ENCODE results near the gene ARHGAP22. TPM values are rescaled to one million over a fixed set of nuclear protein-coding genes. Genes with fewer than 3 reads are reported as not detected.

ARHGAP22 gene
- total RNA-seq, 1 donor from 2014 or later, result 24.5 TPM

DNA sequence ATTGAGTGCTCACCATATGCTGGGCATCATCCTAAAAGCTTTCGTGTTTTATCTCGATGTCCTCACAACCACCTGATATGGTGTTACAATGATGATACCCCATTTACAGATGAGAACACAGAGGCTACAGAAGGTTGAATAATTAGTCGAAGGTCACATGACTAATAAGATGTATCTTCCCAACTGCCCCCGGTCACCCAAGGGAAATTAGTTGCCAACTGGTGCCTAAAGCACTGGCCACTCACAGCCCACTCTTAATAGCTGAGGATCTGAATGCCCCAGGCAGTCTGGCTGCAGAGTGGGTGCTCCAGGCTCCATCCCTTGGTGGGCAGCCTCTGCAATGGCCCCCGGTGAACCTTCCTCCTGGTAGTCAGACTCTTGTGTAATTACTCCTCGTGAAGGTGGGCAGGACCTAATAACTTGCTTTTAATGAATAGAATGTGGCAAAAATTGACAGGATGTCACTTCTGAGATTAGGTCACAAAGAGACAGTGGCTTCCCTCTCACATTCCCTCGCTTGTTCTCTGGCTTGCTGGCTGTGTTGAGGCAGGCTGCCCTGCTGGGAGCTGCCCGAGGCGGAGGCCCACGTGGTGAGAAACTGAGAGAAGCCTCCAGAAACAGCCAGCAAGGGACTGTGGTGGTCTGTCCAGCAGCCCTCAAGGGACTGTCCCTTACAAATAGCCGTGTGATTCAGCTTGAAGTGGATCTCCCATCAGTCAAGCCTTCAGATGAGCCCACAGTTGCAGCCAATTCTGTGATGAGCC is 109.4 kb downstream of the ARHGAP22 start:
- no peak for DNase-seq (ENCODE audit: low read depth)
- TF ChIP-seq CTCF (conservative IDR thresholded peaks at IDR 0.05; ENCODE audit: low read depth, low read length), result no peak
- no peak overlapping the region for H3K4me3 ChIP-seq (ENCODE audit: low read depth, low read length)

DNA sequence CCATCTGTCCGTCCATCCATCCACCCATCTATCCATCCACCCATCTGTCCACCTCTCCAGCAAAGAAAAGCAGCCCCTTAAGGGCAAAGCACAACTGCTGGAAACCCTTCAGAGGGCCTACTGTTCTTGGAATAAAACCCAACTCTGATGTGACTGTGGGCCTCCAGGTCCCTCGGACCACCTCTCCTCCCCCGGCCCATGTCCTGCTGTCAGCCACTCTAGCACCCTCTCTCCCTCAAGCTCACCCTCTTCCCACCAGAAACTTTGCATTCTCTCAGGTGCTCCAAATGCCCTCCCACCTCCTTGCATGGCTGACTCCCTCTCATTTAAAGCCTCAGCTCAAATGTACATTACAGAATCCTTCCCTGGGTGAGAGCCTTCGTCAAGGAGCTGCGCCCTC is 110.3 kb downstream of the ARHGAP22 start:
- no peak overlapping the region for H3K4me3 ChIP-seq (ENCODE audit: low read depth, low read length)
- no peak for DNase-seq (ENCODE audit: low read depth)
- no peak for TF ChIP-seq CTCF (conservative IDR thresholded peaks at IDR 0.05; ENCODE audit: low read depth, low read length)

DNA sequence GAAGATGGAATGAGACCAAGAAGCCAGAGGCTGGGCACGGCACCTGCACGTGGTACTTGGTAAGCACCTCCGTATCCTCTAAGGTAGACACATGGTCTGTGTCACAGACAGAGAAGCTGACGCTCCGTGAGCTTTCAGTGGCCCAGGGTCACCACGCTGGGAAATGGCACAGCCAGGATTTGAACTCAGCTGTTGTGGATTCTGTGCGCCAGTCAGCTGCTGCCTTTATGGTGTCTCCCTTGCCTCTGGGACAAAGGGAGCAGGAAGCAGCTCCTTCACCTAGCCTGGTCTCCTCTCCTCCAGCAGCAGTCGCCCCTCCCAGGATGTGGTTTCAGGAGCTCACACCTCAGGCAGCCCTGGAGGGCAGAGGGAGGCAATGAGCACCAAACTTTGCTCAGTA is 110.8 kb downstream of the ARHGAP22 start:
- H3K4me3 ChIP-seq (ENCODE audit: low read depth, low read length), result no peak overlapping the region
- TF ChIP-seq CTCF (conservative IDR thresholded peaks at IDR 0.05; ENCODE audit: low read depth, low read length), result no peak
- no peak for DNase-seq (ENCODE audit: low read depth)

DNA sequence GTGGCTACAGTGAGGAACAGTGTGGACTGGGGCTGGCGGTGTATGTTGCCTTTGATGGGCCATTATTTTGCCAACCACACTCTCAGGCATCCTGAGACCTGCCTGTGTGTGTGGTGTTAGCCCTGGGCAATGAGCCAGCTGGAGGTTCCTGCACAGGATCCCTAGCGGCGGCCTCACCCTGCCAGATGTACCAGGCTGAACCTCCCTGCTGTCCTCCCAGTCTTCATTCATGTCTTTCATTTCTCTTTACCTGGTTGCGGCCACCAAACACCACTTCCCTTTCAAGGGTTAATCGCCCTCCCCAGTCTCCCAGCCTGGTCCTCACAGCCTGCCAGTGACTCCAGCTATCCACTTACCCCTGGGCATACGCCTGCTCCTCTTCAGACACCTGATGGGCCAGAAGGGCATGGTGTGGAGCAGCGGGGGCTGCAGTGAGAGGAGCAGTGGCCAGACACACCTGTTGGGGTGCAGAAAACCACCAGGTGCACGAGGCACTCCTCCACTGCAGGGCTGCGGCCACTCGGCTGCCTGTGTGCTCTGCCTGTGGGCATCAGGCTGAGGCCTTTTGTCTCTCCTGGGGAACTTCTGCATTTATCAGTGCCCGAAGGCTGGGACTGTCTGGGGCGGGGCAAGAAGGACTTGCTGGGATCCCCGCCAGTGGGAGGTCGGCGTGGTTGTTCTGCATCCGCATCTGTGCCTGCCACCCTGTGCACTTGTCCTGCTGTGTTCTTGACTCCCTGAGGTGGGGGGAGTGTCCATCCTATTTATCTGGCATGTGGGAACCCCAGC is 111.6 kb downstream of the ARHGAP22 start:
- TF ChIP-seq CTCF (conservative IDR thresholded peaks at IDR 0.05; ENCODE audit: low read depth, low read length), result no peak
- DNase-seq (ENCODE audit: low read depth), result no peak

GRCh38 chr10:48492201-48492600 is 112.7 kb downstream of the ARHGAP22 start:
- no peak for DNase-seq (ENCODE audit: low read depth)
- TF ChIP-seq CTCF (conservative IDR thresholded peaks at IDR 0.05; ENCODE audit: low read depth, low read length), result no peak
- no peak overlapping the region for H3K4me3 ChIP-seq (ENCODE audit: low read depth, low read length)

More for the DNA sequence above, 111.6 kb downstream of the ARHGAP22 start:
- H3K4me3 ChIP-seq (ENCODE audit: low read depth, low read length), result no peak overlapping the region

- TF ChIP-seq CTCF (conservative IDR thresholded peaks at IDR 0.05; ENCODE audit: low read depth, low read length), result no peak
- no peak for DNase-seq (ENCODE audit: low read depth)
- H3K4me3 ChIP-seq (ENCODE audit: low read depth, low read length), result no peak overlapping the region
Measured at GRCh38 chr10:48491392-48492139, 113.3 kb downstream of the ARHGAP22 start.
